WERI-Rb-1 (cell line): ENCODE measurements around the gene PTPRN2.

Source experiments
- DNase-seq: peaks from one replicate; pipeline ENCODE4 v3.0.0-alpha.2; 2020
- H3K27ac ChIP-seq: fragments of 250-450 bp; sonication (Bioruptor Pico); 2 replicates; pipeline ENCODE4 v1.5.1; 2020; ENCODE audit warnings: mild to moderate bottlenecking, moderate library complexity
- H3K27me3 ChIP-seq: fragments of 250-450 bp; sonication (Bioruptor Pico); 2 replicates; pipeline ENCODE4 v1.5.1; 2021; ENCODE audit warnings: mild to moderate bottlenecking, low read depth, moderate library complexity; ENCODE audit not compliant: insufficient read depth, severe bottlenecking
- H3K36me3 ChIP-seq: fragments of 250-450 bp; sonication (Bioruptor Pico); 2 replicates; pipeline ENCODE4 v1.5.1; 2020; ENCODE audit warnings: mild to moderate bottlenecking, moderate library complexity
- H3K4me3 ChIP-seq: 2 replicates; pipeline ENCODE4 v1.5.1; 2011; ENCODE audit warnings: low read depth, mild to moderate bottlenecking, control low read depth, low read length
- H3K9me3 ChIP-seq: fragments of 250-450 bp; sonication (Bioruptor Pico); 2 replicates; pipeline ENCODE4 v1.5.1; 2021; ENCODE audit warnings: mild to moderate bottlenecking, moderate library complexity; ENCODE audit not compliant: severe bottlenecking
- TF ChIP-seq, protein P1 (sequence below): IDR thresholded peaks from 2 replicates; pipeline ENCODE4 v1.5.1; 2011; ENCODE audit warnings: low read depth, mild to moderate bottlenecking, control low read depth, inconsistent platforms, low read length

Gene PTPRN2

DNA sequence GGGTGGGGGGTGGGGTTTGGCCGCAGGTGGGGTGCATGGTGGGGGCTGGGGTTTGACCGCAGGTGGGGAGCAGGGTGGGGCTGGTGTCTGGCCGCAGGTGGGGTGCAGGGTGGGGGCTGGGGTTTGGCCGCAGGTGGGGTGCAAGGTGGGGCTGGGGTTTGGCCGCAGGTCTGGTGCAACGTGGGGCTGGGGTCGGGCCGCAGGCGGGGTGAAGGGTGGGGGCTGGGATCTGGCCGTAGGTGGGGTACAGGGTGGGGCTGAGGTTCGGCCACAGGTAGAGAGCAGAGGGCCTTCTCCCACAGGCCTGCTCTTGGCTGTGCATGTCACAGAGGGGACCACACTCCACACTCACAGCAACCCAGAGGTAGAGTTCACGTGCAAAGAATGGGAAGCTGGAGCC, 586.6 kb downstream of the PTPRN2 start:
- no peaks in the 10 kb centered on the region for H3K27me3 ChIP-seq
- no peak for DNase-seq
- H3K36me3 ChIP-seq: no peaks in the 10 kb centered on the region
- no peak overlapping the region for H3K4me3 ChIP-seq
- TF ChIP-seq, protein P1, sequence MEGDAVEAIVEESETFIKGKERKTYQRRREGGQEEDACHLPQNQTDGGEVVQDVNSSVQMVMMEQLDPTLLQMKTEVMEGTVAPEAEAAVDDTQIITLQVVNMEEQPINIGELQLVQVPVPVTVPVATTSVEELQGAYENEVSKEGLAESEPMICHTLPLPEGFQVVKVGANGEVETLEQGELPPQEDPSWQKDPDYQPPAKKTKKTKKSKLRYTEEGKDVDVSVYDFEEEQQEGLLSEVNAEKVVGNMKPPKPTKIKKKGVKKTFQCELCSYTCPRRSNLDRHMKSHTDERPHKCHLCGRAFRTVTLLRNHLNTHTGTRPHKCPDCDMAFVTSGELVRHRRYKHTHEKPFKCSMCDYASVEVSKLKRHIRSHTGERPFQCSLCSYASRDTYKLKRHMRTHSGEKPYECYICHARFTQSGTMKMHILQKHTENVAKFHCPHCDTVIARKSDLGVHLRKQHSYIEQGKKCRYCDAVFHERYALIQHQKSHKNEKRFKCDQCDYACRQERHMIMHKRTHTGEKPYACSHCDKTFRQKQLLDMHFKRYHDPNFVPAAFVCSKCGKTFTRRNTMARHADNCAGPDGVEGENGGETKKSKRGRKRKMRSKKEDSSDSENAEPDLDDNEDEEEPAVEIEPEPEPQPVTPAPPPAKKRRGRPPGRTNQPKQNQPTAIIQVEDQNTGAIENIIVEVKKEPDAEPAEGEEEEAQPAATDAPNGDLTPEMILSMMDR: no peak
- H3K9me3 ChIP-seq: no peaks in the 10 kb centered on the region
- H3K27ac ChIP-seq: no peak overlapping the region

- Histone ChIP-seq H3K27ac (no peak overlapping the region), H3K4me3 (no peak overlapping the region), H3K9me3 (no peaks in the 10 kb centered on the region), H3K36me3 (no peaks in the 10 kb centered on the region), H3K27me3 (no peaks in the 10 kb centered on the region)
- DNase-seq: no peak
- TF ChIP-seq, protein P1: no peak
These were observed 587.5 kb downstream of the PTPRN2 start for GRCh38 chr7:158000160-158000559.

- DNase-seq: peak; percentile 35
- no peaks in the 10 kb centered on the region for H3K9me3 ChIP-seq
- H3K27me3 ChIP-seq: no peaks in the 10 kb centered on the region
- TF ChIP-seq, protein P1: peak; percentile 57
- no peaks in the 10 kb centered on the region for H3K36me3 ChIP-seq
- no peak overlapping the region for H3K27ac ChIP-seq
- no peak overlapping the region for H3K4me3 ChIP-seq
These were observed 588.6 kb downstream of the PTPRN2 start for GRCh38 chr7:157998884-157999552.

DNA sequence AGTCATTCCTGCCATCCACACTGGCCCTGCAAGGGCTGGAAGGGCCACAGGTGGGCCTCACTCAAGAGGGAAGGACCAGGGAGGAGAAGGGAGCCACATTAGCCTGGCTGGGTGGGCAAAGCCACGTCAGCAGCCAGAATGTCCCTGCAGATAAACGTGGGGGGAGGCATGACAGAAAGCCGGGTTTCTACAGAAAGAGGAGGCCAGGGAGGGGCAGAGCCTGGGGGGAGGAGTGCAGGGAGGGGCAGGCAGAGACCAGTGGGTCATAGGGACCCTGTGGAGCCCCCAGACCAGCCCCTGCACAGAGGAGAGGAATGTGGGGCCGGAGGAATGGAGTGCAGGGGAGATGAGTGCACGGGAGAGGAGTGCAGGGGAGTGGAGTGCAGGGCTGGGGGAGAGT, 590.2 kb downstream of the PTPRN2 start:
- peak overlapping the region; percentile 88 for H3K27ac ChIP-seq
- H3K4me3 ChIP-seq: no peak overlapping the region
- no peaks in the 10 kb centered on the region for H3K27me3 ChIP-seq
- no peaks in the 10 kb centered on the region for H3K36me3 ChIP-seq
- no peak for DNase-seq
- H3K9me3 ChIP-seq: no peaks in the 10 kb centered on the region
- TF ChIP-seq, protein P1: no peak

DNA sequence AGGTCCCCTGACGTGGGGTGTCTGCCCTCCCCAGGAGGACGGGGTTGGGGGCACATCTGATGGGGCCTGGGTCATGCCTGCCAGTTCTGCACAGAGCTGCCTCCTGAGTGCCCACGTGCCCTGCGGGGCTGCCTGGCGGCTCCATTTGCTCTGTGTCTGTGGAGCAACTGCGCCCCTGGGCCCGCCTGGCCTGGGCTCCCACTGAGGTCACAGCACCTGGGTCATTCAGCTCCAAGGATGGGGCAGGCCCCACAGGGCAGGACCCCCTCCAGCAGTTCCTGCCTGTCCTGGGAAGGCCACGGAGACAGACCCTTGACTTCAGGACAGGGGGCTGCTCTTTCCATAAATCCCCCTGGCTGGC, 590.6 kb downstream of the PTPRN2 start:
- no peaks in the 10 kb centered on the region for H3K27me3 ChIP-seq
- TF ChIP-seq, protein P1: no peak
- DNase-seq: no peak
- no peaks in the 10 kb centered on the region for H3K9me3 ChIP-seq
- H3K36me3 ChIP-seq: no peaks in the 10 kb centered on the region
- H3K4me3 ChIP-seq: no peak overlapping the region
- H3K27ac ChIP-seq: peak overlapping the region; percentile 88

- H3K27ac ChIP-seq: peak overlapping the region; percentile 88
- TF ChIP-seq, protein P1: no peak
- H3K36me3 ChIP-seq: no peaks in the 10 kb centered on the region
- no peaks in the 10 kb centered on the region for H3K27me3 ChIP-seq
- peak; percentile 96 for DNase-seq
- H3K9me3 ChIP-seq: no peaks in the 10 kb centered on the region
- H3K4me3 ChIP-seq: no peak overlapping the region
These were observed 591.1 kb downstream of the PTPRN2 start for GRCh38 chr7:157996359-157997079.
